ENCODE data around the gene ADNP2. TPM values are rescaled to one million over a fixed set of nuclear protein-coding genes. Genes with fewer than 3 reads are reported as not detected.

The ADNP2 gene
- polyA plus RNA-seq, 3 donors, result 24.4 to 25.5 (median 24.7) TPM

DNA sequence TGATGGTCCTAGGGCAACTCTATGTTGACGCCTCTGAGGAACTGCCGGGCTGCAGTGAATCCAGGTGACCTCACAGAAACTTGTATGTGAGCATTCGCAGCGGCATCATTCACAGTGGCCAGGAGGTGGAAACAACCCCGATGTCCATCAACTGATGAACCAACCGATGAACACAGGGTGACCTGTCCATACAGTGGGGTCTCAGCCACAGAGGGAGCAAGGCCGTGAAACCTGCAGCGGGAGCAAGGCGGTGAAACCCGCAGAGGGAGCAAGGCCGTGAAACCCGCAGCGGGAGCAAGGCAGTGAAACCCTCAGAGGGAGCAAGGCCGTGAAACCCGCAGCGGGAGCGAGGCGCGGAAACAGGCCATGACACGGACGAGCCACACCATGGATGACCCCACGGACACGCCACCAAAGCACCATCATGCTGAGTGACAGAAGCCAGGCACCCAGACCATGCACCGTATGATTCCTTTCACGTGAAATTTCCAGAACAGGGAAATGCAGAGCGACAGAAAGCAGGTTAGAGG is 75.2 kb downstream of the ADNP2 start:
- no peak for DNase-seq (ENCODE audit: low read depth in 3 of 3, low spot score in 2 of 3)

GRCh38 chr18:80185545-80185944 is 76.5 kb downstream of the ADNP2 start:
- no peak for DNase-seq (ENCODE audit: low read depth in 3 of 3, low spot score in 2 of 3)

DNA sequence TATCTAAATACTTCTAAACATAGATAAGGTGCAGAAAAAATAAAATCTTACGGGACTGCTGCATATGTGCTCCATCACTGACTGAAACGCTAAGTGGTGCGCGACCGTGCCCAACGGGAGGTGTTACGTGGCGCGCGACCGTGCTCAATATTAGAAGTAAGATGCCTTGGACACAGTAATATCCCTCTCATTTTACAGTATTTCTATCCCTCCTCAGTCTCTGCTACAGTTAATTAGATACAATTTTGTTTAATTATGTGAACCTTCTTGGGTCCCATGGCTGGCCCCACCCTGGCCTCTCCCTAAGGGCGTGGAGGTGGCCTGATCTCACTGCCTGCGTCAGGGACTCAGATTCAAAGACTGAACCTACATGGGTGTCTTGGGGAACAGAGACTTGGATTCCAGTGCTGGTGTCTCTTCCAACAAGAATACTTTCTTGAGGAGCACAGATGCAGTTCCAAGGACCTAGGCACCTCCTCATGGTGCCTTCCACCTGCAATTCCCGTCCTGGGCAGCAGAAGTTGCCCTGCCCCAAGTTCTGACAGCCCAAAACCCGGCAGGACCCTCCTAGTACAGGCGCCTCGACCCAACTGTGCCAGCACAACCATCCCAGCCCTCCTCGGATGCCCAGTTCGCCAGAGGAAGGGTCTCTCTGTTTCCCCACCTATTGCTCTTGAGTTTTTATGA is 79.0 kb downstream of the ADNP2 start:
- no peak for DNase-seq (ENCODE audit: low read depth in 3 of 3, low spot score in 2 of 3)

DNA sequence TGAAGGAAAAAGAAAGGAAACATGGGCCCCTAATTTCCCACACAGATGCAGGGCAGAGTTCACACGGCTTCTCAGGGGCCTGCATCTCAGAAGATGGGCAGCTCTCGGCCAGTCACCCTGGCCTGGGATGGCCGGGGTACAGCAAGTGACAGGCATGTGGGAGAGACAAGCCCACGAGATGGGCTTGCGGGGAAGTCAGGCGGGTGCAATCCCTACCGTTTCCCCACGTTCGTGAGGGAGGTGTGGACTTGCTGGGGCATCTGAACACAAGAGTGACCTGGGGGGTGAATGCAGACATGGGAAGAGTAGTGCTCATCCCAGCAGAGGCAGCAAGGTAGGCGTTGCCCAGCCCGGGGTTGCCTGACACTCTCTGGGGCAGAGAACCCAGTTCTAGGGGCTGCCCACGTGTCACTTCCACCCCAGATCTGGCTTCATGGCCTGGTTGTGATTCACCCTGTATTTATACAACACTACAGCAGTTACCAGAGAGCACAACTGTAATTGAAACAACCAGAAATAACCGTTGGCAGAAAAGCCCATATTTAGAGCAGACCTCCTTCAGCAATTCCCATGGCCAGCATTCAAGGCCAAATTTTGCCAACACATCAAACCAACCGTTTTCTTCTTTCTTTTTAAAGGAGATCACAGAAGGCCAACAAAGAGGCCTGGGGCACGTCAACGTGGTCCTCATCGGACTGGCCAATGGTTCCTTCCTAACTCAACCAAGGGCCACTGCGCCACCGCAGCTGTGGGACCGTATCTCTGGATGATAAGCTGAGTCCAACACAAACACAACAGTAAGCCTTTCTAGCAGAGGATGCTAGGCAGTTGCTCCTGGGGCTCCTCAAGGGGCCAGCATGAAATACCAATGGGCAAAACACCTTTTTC is 79.8 kb downstream of the ADNP2 start:
- DNase-seq (ENCODE audit: low read depth in 3 of 3, low spot score in 2 of 3), result no peak

DNA sequence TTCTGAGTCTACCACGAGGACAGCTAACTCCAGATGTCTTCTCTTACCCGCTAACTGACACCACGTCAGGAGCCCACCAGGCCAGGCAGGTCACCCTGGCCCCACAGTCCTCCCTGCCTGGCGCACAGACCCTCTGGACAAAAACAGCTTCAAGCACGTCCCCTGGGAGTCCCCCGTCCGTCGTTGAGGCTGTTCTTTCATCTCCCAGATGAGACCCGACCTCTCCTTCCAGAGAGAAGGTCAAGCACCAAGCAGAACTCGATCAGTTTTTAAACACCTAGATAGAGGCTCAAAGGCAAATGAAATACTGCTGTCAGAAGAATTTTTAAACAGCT is 80.4 kb downstream of the ADNP2 start:
- DNase-seq (ENCODE audit: low read depth in 3 of 3, low spot score in 2 of 3), result no peak

Other genes with a start within 250 kb of the ADNP2 start
- gene SLC66A2, start 157.6 kb upstream of the ADNP2 start, polyA plus RNA-seq (ENCODE audit: insufficient read length in 3 of 3), result 10 to 100 TPM; 18.2 to 20.8 (median 20.3) TPM
- gene HSBP1L1, start 144.6 kb upstream of the ADNP2 start, polyA plus RNA-seq (ENCODE audit: insufficient read length in 3 of 3), result 10 to 100 TPM; 15.9 to 19.3 (median 18.7) TPM
- gene TXNL4A, start 120.7 kb upstream of the ADNP2 start, polyA plus RNA-seq (ENCODE audit: insufficient read length in 3 of 3), result 10 to 100 TPM; 78.1 to 88.4 (median 80.6) TPM
- 10 to 100 TPM; 25.5 to 29.0 (median 27.3) TPM for gene RBFA, start 74.8 kb upstream of the ADNP2 start, polyA plus RNA-seq (ENCODE audit: insufficient read length in 3 of 3)
- gene PARD6G, start 138.3 kb downstream of the ADNP2 start, polyA plus RNA-seq (ENCODE audit: insufficient read length in 3 of 3), result 10 to 100 TPM; 30.2 to 31.0 (median 31.0) TPM

Measured in right renal cortex interstitium (tissue), 3 donors.